HL-60 (cell line): Measurements from ENCODE around the gene PROC.

ENCODE experiments used
- CTCF ChIP-seq: IDR thresholded peaks from one replicate; pipeline ENCODE4 v1.5.1; 2011; ENCODE audit warnings: low read length, control low read depth, inconsistent platforms; ENCODE audit not compliant: insufficient read depth
- POLR2AphosphoS5 ChIP-seq: IDR thresholded peaks from 2 replicates; pipeline ENCODE4 v1.6.1; 2012; ENCODE audit warnings: low read depth
- REST ChIP-seq: IDR thresholded peaks from 2 replicates; pipeline ENCODE4 v1.6.1; 2012; ENCODE audit warnings: low read depth; ENCODE audit not compliant: insufficient replicate concordance

- TF ChIP-seq CTCF = no peak
- no peak for TF ChIP-seq POLR2AphosphoS5
- TF ChIP-seq REST = no peak
These were observed 19.8 kb downstream of the PROC start for GRCh38 chr2:127437781-127438726.
